H1 (cell line): ENCODE results near the gene KIF23. TPM values are rescaled to one million over a fixed set of nuclear protein-coding genes. Genes with fewer than 3 reads are reported as not detected.

Experiments used
- CTCF ChIA-PET: fragments of 300-600 bp; sonication (Branson Sonifier 250); formaldehyde crosslinking; loops from one replicate; lab custom pipeline; 2021; ENCODE audit not compliant: partially characterized antibody; lab: Charles Lee
- POLR2A ChIA-PET: fragments of 300-600 bp; sonication (Branson Sonifier 250); formaldehyde crosslinking; loops from one replicate; lab custom pipeline; 2021; ENCODE audit warnings: inconsistent platforms; ENCODE audit not compliant: partially characterized antibody; lab: Charles Lee
- DNase-seq, 2 experiments: peaks; one replicate each; pipeline versions ENCODE4 v3.0.0 to v3.0.0-alpha.2; 2010 to 2022; ENCODE audit warnings: low spot score in 2 of 2, low read depth in 1 of 2, mixed read lengths in 1 of 2
- FAIRE-seq: peaks from 2 replicates; lab custom pipeline; 2011; peaks lifted over from hg19 to GRCh38; lab: Jason Lieb, UNC
- H2AFZ ChIP-seq: 2 replicates; pipeline ENCODE4 v1.8.1; 2012; ENCODE audit warnings: low read length, inconsistent platforms
- H2AK5ac ChIP-seq: 2 replicates; pipeline ENCODE4 v1.6.1; 2013; ENCODE audit warnings: low read depth, low read length
- H2BK120ac ChIP-seq: replicated peaks from 2 replicates; pipeline ENCODE3; 2013; ENCODE audit warnings: low read depth, low read length, inconsistent platforms
- H2BK12ac ChIP-seq: 2 replicates; pipeline ENCODE4 v1.6.1; 2013; ENCODE audit warnings: low read depth, low read length
- H2BK15ac ChIP-seq: 2 replicates; pipeline ENCODE4 v1.6.1; 2013; ENCODE audit warnings: low read length
- H2BK20ac ChIP-seq: 2 replicates; pipeline ENCODE4 v1.6.1; 2013; ENCODE audit warnings: low read length
- H2BK5ac ChIP-seq: 2 replicates; pipeline ENCODE4 v1.6.1; 2013; ENCODE audit warnings: low read depth, low read length
- H3K14ac ChIP-seq: 2 replicates; pipeline ENCODE4 v1.6.1; 2013; ENCODE audit warnings: inconsistent platforms; ENCODE audit not compliant: insufficient read length
- H3K18ac ChIP-seq: 2 replicates; pipeline ENCODE4 v1.6.1; 2013; ENCODE audit warnings: low read length; ENCODE audit errors: extremely low read depth
- H3K23ac ChIP-seq: 2 replicates; pipeline ENCODE4 v1.6.1; 2013; ENCODE audit warnings: inconsistent platforms; ENCODE audit not compliant: insufficient read length
- H3K23me2 ChIP-seq: 2 replicates; pipeline ENCODE4 v1.6.1; 2013; ENCODE audit warnings: low read depth, low read length
- H3K27ac ChIP-seq: 2 replicates; pipeline ENCODE4 v1.6.1; 2011; ENCODE audit warnings: low read depth, low read length, inconsistent platforms
- H3K27me3 ChIP-seq, 4 experiments: replicated peaks in 1 of 4; 1 replicate in 1 of 4; 2 replicates in 3 of 4; pipeline versions ENCODE4 v1.6.1 to v1.8.1; 2011 to 2013; ENCODE audit warnings: low read length in 3 of 4, mild to moderate bottlenecking in 3 of 4, inconsistent platforms in 2 of 4, mixed read lengths in 2 of 4, moderate library complexity in 1 of 4; ENCODE audit not compliant: control insufficient read depth in 3 of 4, insufficient read depth in 3 of 4; ENCODE audit errors: extremely low read depth in 1 of 4
- H3K36me3 ChIP-seq, 4 experiments: 2 replicates each; pipeline versions ENCODE4 v1.6.1 to v1.8.1; 2011 to 2013; ENCODE audit warnings: mild to moderate bottlenecking in 4 of 4, low read length in 3 of 4, moderate library complexity in 2 of 4, control low read depth in 1 of 4, inconsistent platforms in 1 of 4; ENCODE audit not compliant: insufficient read depth in 4 of 4, control insufficient read depth in 2 of 4
- H3K4ac ChIP-seq: replicated peaks from 2 replicates; pipeline ENCODE3; 2013; ENCODE audit warnings: low read length, low read depth, mixed read lengths, inconsistent platforms; ENCODE audit not compliant: insufficient read length
- H3K4me1 ChIP-seq, 4 experiments: replicated peaks in 1 of 4; 1 replicate in 1 of 4; 2 replicates in 3 of 4; pipeline versions ENCODE4 v1.6.1 to v1.8.1; 2011 to 2013; ENCODE audit warnings: low read length in 3 of 4, inconsistent platforms in 2 of 4, mixed read lengths in 1 of 4; ENCODE audit not compliant: insufficient read depth in 4 of 4, control insufficient read depth in 3 of 4
- H3K4me2 ChIP-seq, 2 experiments: 2 replicates each; pipeline versions ENCODE4 v1.6.1 to v1.8.1; 2011 to 2013; ENCODE audit warnings: low read depth in 2 of 2, low read length in 2 of 2, control low read depth in 1 of 2, inconsistent platforms in 1 of 2, mild to moderate bottlenecking in 1 of 2; ENCODE audit not compliant: insufficient read depth in 1 of 2
- H3K4me3 ChIP-seq, 4 experiments: fragments of 200-600, 300-600 bp in 1 of 4; sonication (generic), shearing (Covaris generic), sonication (Bioruptor Twin) in 1 of 4; 2 replicates each; pipeline versions ENCODE4 v1.5.1 to v1.8.1; 2011 to 2016; ENCODE audit warnings: low read length in 4 of 4, low read depth in 3 of 4, control low read depth in 2 of 4, inconsistent platforms in 2 of 4, mild to moderate bottlenecking in 2 of 4, mixed read lengths in 1 of 4, moderate library complexity in 1 of 4; ENCODE audit not compliant: insufficient read depth in 2 of 4; ENCODE audit errors: extremely low read depth in 1 of 4
- H3K56ac ChIP-seq: replicated peaks from 2 replicates; pipeline ENCODE3; 2013; ENCODE audit warnings: low read depth, mild to moderate bottlenecking, mixed read lengths, low read length, inconsistent platforms; ENCODE audit not compliant: insufficient read length
- H3K79me1 ChIP-seq: 2 replicates; pipeline ENCODE4 v1.6.1; 2013; ENCODE audit warnings: low read depth, low read length, control low read depth
- H3K79me2 ChIP-seq, 2 experiments: 2 replicates each; pipeline versions ENCODE4 v1.6.1 to v1.8.1; 2012 to 2013; ENCODE audit warnings: low read length in 2 of 2, mild to moderate bottlenecking in 2 of 2, inconsistent platforms in 1 of 2; ENCODE audit not compliant: insufficient read depth in 2 of 2, control insufficient read depth in 1 of 2
- H3K9ac ChIP-seq, 4 experiments: replicated peaks in 1 of 4; 1 replicate in 1 of 4; 2 replicates in 3 of 4; pipeline versions ENCODE4 v1.6.1 to v1.8.1; 2011 to 2013; ENCODE audit warnings: low read depth in 3 of 4, low read length in 3 of 4, control low read depth in 2 of 4, mild to moderate bottlenecking in 2 of 4, moderate library complexity in 2 of 4, inconsistent platforms in 1 of 4; ENCODE audit errors: extremely low read depth in 1 of 4
- H3K9me3 ChIP-seq, 2 experiments: 2 replicates each; pipeline versions ENCODE4 v1.6.1 to v1.8.1; 2012 to 2013; ENCODE audit warnings: mild to moderate bottlenecking in 2 of 2, moderate library complexity in 2 of 2, control low read depth in 1 of 2, inconsistent platforms in 1 of 2, low read depth in 1 of 2, low read length in 1 of 2, mixed read lengths in 1 of 2; ENCODE audit not compliant: insufficient read depth in 2 of 2
- H4K20me1 ChIP-seq, 2 experiments: replicated peaks in 1 of 2; 2 replicates each; pipeline versions ENCODE3 to v1.8.1; 2011 to 2013; ENCODE audit warnings: inconsistent platforms in 2 of 2, low read length in 2 of 2, mild to moderate bottlenecking in 1 of 2; ENCODE audit not compliant: insufficient read depth in 2 of 2, control insufficient read depth in 1 of 2
- H4K5ac ChIP-seq: 2 replicates; pipeline ENCODE4 v1.6.1; 2013; ENCODE audit warnings: low read length, low read depth, mixed read lengths, inconsistent platforms; ENCODE audit not compliant: insufficient read length
- H4K8ac ChIP-seq: 2 replicates; pipeline ENCODE4 v1.8.0; 2013; ENCODE audit warnings: mild to moderate bottlenecking, moderate library complexity, low read length, inconsistent platforms; ENCODE audit not compliant: insufficient read depth; ENCODE audit errors: extremely low read depth
- H4K91ac ChIP-seq: replicated peaks from 2 replicates; pipeline ENCODE3; 2013; ENCODE audit warnings: low read length, mixed read lengths, inconsistent platforms; ENCODE audit not compliant: insufficient read length
- CHD1 ChIP-seq: IDR thresholded peaks from 2 replicates; pipeline ENCODE4 v1.6.1; 2012; ENCODE audit warnings: low read depth, low read length, improper control_type of control experiment
- EGR1 ChIP-seq: IDR thresholded peaks from 2 replicates; pipeline ENCODE4 v1.6.1; 2011; ENCODE audit warnings: low read depth, low read length, borderline replicate concordance
- MAFK ChIP-seq: IDR thresholded peaks from 2 replicates; pipeline ENCODE4 v1.6.1; 2012; ENCODE audit warnings: low read depth, mild to moderate bottlenecking, improper control_type of control experiment, low read length
- POU5F1 ChIP-seq: IDR thresholded peaks from 2 replicates; pipeline ENCODE4 v1.6.1; 2011; ENCODE audit warnings: low read depth, mild to moderate bottlenecking, low read length, moderate library complexity
- RAD21 ChIP-seq, 2 experiments: IDR thresholded peaks in 1 of 2; conservative IDR thresholded peaks in 1 of 2; 2 replicates each; pipeline ENCODE4 v1.6.1; 2011; ENCODE audit warnings: low read depth in 2 of 2, low read length in 2 of 2, improper control_type of control experiment in 1 of 2, inconsistent platforms in 1 of 2, mild to moderate bottlenecking in 1 of 2, moderate library complexity in 1 of 2
- RBBP5 ChIP-seq: IDR thresholded peaks from 2 replicates; pipeline ENCODE4 v1.7.1; 2012; ENCODE audit warnings: low read depth, mild to moderate bottlenecking, inconsistent platforms, low read length, moderate library complexity, borderline replicate concordance
- TCF12 ChIP-seq: IDR thresholded peaks from 2 replicates; pipeline ENCODE4 v1.6.1; 2011; ENCODE audit warnings: low read depth, mild to moderate bottlenecking, low read length
- YY1 ChIP-seq: IDR thresholded peaks from 2 replicates; pipeline ENCODE4 v1.6.1; 2011; ENCODE audit warnings: low read depth, mild to moderate bottlenecking, low read length
- WGBS, 2 experiments: shearing (Covaris generic) in 1 of 2; methylation state at CpG; one replicate each; pipeline versions ENCODE4 v1.1.6 to v1.1.7; 2013 to 2015; ENCODE audit warnings: low lambda C conversion rate in 2 of 2, mixed read lengths in 2 of 2, inconsistent platforms in 1 of 2, low coverage in 1 of 2, missing lambda C conversion rate in 1 of 2; ENCODE audit not compliant: insufficient replicate concordance in 2 of 2, insufficient coverage in 1 of 2, insufficient read length in 1 of 2; ENCODE audit errors: extremely low coverage in 1 of 2, missing lambda C conversion rate in 1 of 2; 5-methylcytosine and 5-hydroxymethylcytosine counted together
- polyA plus RNA-seq, 7 experiments: library from polyadenylated mRNA; depleted of rRNA in 3 of 7; stranded (reverse) in 5 of 7; unstranded in 2 of 7; fragments of >200 nt in 5 of 7; fragments of 200-250 nt in 2 of 7; gene quantifications; 1 replicate in 5 of 7; 2 replicates in 1 of 7; 4 replicates in 1 of 7; pipeline versions ENCODE4 v1.2.1 to v1.2.3, GENCODE V29; 2011 to 2013; ENCODE audit warnings: missing spikeins in 2 of 7, mixed read lengths in 2 of 7
- total RNA-seq: library from RNA; stranded (reverse); fragmentation: NEBNext Ultra II Directional; extraction: Animal tissue kit (Norgen Biotek cat#: 25700); gene quantifications from 2 replicates; pipeline ENCODE4 v1.2.1, GENCODE V29; 2021

The KIF23 gene
- total and polyA plus RNA-seq, 2 of the 8 experiments (the other 6 are each of a cell fraction or from before 2014, with no cell fraction given), result 26.2 to 77.4 TPM

- Histone ChIP-seq H2BK120ac (no peak overlapping the region), H3K79me1 (peaks cover 2% of the 10 kb centered on the region; the same call in 1 of the 2 replicates), H3K23me2 (no peaks in the 10 kb centered on the region), H4K5ac (no peak overlapping the region), H2AFZ (no peak overlapping the region), H3K14ac (no peak overlapping the region), H3K9ac (no peak overlapping the region), H3K18ac (no peak overlapping the region), H2BK20ac (no peak overlapping the region), H4K8ac (no peak overlapping the region), H3K4me2 (no peak overlapping the region), H3K4me1 (no peaks in the 10 kb centered on the region; a peak in 1 of 7 replicates), H2BK5ac (no peak overlapping the region), H2BK12ac (no peak overlapping the region), H4K91ac (no peak overlapping the region), H2BK15ac (no peak overlapping the region), H3K4me3 (no peak overlapping the region), H3K36me3 (peaks cover 17 to 79% (median 61%) of the 10 kb centered on the region in 4 experiments), H3K9me3 (no peaks in the 10 kb centered on the region), H3K56ac (no peak overlapping the region), H3K4ac (no peak overlapping the region), H3K27me3 (no peaks in the 10 kb centered on the region), H3K27ac (no peak overlapping the region), H2AK5ac (no peak overlapping the region), H4K20me1 (peaks cover 1 to 2% of the 10 kb centered on the region in 2 experiments), H3K79me2 (peaks cover 0 to 3% of the 10 kb centered on the region in 2 experiments; a peak in 1 of 4 replicates), H3K23ac (no peak overlapping the region)
- TF ChIP-seq CHD1 (no peak), MAFK (peak; percentile 45; the same call in 1 of the 2 replicates), RBBP5 (no peak), TCF12 (no peak), YY1 (no peak), RAD21 (IDR thresholded peaks at IDR 0.05 in 1 of 2, conservative IDR thresholded peaks at IDR 0.05 in 1 of 2; ENCODE audit: low read depth in 2 of 2, low read length in 2 of 2) (no peak), EGR1 (no peak), POU5F1 (no peak)
- DNase-seq (no peak), FAIRE-seq (no peak)
- CTCF ChIA-PET, result interaction anchor here (0.6 to 1.3 kb wide), 3 partner anchors 14 to 23 kb away, joined by 3 to 4 read pairs (median 3); no protein-coding TSS in a partner anchor
- 91% methylated on average over 4 of the region's 4 CpGs; no CpG with 5 or more reads in 1 of the 2 experiments for WGBS, 2 experiments
- POLR2A ChIA-PET, result interaction anchor here (1.0 to 3.0 kb wide), 4 partner anchors 8 to 18 kb away, joined by 3 to 21 read pairs (median 9); partner anchors contain the start of gene RPLP1
Observed at GRCh38 chr15:69439623-69440022, 25.5 kb downstream of the KIF23 start.
